ENCODE data around the gene LRMDA. TPM values are rescaled to one million over a fixed set of nuclear protein-coding genes. Genes with fewer than 3 reads are reported as not detected.

Gene LRMDA
- total and polyA plus RNA-seq, 2 of the 13 experiments (the other 11 are each of a cell fraction or from before 2014, with no cell fraction given): 13.4 to 22.0 TPM

DNA sequence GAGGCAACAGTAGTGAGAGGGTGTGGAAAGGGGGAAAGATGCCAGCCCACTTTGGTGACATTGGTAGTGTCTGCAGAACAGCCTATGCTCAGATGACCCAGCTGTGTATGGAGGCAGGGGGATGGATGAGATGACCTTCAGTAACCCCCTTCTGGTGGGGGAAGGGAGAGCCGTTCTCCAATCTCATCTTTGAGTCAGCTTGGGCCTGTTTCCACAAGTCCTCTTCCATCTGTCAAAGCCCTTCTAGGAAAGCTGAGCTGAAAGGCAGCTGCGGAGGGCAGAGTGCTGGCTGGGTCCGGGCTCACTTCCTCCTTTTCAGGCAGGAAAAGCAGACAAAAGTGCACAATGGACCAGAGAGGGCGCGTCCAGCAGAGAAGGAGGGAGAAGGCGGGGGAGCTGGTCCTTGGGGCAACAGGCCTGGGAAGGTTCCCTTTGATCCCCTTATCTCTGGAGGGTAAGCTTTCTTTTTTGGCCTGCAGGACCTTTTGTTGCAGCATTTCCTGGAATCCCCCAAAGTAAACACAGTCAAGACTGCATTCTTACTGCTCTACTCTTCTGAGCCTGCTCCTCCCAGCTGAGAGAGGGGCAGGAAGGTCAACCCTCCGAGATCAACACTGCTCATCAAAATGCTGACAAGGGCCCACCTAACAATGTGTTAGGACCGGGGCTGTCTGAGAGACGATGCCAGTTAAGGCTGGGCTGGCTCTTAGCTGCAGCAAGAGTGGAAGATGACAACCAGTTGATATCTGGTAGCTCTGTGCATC lies 1.2 kb upstream of the LRMDA start (continued):
- TF ChIP-seq NR2F2 (IDR thresholded peaks at IDR 0.05; ENCODE audit: borderline replicate concordance, low read depth) (peak; percentile 96), CEBPB (IDR thresholded peaks at IDR 0.05; ENCODE audit: borderline replicate concordance, low read depth, low read length) (no peak), ZKSCAN1 (IDR thresholded peaks at IDR 0.05; ENCODE audit: low read length) (no peak), ETV6 (CRISPR knock-in tag; conservative IDR thresholded peaks at IDR 0.05) (peak; percentile 86; the same call in 1 of the 2 replicates), SETDB1 (CRISPR knock-in tag; IDR thresholded peaks at IDR 0.05; ENCODE audit: borderline replicate concordance) (no peak), MED1 (CRISPR knock-in tag; IDR thresholded peaks at IDR 0.05) (peak; percentile 90), ZSCAN21 (CRISPR knock-in tag; IDR thresholded peaks at IDR 0.05; ENCODE audit: borderline replicate concordance) (no peak), ZNF468 (CRISPR knock-in tag; IDR thresholded peaks at IDR 0.05) (no peak), EZH2 (conservative IDR thresholded peaks at IDR 0.05; ENCODE audit: low read depth, low read length) (no peak), TCF7L2 (IDR thresholded peaks at IDR 0.05; ENCODE audit: low read depth, low read length) (peak; percentile 96), MEIS1 (CRISPR knock-in tag; IDR thresholded peaks at IDR 0.05; ENCODE audit: borderline replicate concordance) (peak; percentile 63; the same call in 1 of the 2 replicates), RELA (CRISPR knock-in tag; IDR thresholded peaks at IDR 0.05) (peak; percentile 89; the same call in 1 of the 2 replicates), FOXK1 (CRISPR knock-in tag; IDR thresholded peaks at IDR 0.05; ENCODE audit: borderline replicate concordance, low read depth) (peak; percentile 53; the same call in 1 of the 2 replicates), THAP11 (CRISPR knock-in tag; IDR thresholded peaks at IDR 0.05) (peak; percentile 39), GABPA (IDR thresholded peaks at IDR 0.05; ENCODE audit: low read depth, low read length) (no peak), GABPA (CRISPR knock-in tag; IDR thresholded peaks at IDR 0.05; ENCODE audit: low read depth) (peak; percentile 41), REPIN1 (CRISPR knock-in tag; IDR thresholded peaks at IDR 0.05; ENCODE audit: borderline replicate concordance, low read depth) (peak; percentile 55; the same call in 1 of the 2 replicates), HMG20A (CRISPR knock-in tag; IDR thresholded peaks at IDR 0.05; ENCODE audit: borderline replicate concordance) (peak; percentile 84; the same call in 1 of the 2 replicates), CHD2 (IDR thresholded peaks at IDR 0.05; ENCODE audit: low read depth, low read length) (no peak), ZNF629 (CRISPR knock-in tag; conservative IDR thresholded peaks at IDR 0.05) (peak; percentile 52; the same call in 1 of the 2 replicates)
- TF ChIP-seq, protein P1, sequence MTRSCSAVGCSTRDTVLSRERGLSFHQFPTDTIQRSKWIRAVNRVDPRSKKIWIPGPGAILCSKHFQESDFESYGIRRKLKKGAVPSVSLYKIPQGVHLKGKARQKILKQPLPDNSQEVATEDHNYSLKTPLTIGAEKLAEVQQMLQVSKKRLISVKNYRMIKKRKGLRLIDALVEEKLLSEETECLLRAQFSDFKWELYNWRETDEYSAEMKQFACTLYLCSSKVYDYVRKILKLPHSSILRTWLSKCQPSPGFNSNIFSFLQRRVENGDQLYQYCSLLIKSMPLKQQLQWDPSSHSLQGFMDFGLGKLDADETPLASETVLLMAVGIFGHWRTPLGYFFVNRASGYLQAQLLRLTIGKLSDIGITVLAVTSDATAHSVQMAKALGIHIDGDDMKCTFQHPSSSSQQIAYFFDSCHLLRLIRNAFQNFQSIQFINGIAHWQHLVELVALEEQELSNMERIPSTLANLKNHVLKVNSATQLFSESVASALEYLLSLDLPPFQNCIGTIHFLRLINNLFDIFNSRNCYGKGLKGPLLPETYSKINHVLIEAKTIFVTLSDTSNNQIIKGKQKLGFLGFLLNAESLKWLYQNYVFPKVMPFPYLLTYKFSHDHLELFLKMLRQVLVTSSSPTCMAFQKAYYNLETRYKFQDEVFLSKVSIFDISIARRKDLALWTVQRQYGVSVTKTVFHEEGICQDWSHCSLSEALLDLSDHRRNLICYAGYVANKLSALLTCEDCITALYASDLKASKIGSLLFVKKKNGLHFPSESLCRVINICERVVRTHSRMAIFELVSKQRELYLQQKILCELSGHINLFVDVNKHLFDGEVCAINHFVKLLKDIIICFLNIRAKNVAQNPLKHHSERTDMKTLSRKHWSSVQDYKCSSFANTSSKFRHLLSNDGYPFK (CRISPR knock-in tag; IDR thresholded peaks at IDR 0.05; ENCODE audit: borderline replicate concordance): no peak
- TF ChIP-seq, protein P2, sequence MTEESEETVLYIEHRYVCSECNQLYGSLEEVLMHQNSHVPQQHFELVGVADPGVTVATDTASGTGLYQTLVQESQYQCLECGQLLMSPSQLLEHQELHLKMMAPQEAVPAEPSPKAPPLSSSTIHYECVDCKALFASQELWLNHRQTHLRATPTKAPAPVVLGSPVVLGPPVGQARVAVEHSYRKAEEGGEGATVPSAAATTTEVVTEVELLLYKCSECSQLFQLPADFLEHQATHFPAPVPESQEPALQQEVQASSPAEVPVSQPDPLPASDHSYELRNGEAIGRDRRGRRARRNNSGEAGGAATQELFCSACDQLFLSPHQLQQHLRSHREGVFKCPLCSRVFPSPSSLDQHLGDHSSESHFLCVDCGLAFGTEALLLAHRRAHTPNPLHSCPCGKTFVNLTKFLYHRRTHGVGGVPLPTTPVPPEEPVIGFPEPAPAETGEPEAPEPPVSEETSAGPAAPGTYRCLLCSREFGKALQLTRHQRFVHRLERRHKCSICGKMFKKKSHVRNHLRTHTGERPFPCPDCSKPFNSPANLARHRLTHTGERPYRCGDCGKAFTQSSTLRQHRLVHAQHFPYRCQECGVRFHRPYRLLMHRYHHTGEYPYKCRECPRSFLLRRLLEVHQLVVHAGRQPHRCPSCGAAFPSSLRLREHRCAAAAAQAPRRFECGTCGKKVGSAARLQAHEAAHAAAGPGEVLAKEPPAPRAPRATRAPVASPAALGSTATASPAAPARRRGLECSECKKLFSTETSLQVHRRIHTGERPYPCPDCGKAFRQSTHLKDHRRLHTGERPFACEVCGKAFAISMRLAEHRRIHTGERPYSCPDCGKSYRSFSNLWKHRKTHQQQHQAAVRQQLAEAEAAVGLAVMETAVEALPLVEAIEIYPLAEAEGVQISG (CRISPR knock-in tag; IDR thresholded peaks at IDR 0.05): peak; percentile 76; the same call in 1 of the 2 replicates
- TF ChIP-seq, protein P3, sequence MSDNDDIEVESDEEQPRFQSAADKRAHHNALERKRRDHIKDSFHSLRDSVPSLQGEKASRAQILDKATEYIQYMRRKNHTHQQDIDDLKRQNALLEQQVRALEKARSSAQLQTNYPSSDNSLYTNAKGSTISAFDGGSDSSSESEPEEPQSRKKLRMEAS (IDR thresholded peaks at IDR 0.05): peak; percentile 71
- TF ChIP-seq, protein P4, sequence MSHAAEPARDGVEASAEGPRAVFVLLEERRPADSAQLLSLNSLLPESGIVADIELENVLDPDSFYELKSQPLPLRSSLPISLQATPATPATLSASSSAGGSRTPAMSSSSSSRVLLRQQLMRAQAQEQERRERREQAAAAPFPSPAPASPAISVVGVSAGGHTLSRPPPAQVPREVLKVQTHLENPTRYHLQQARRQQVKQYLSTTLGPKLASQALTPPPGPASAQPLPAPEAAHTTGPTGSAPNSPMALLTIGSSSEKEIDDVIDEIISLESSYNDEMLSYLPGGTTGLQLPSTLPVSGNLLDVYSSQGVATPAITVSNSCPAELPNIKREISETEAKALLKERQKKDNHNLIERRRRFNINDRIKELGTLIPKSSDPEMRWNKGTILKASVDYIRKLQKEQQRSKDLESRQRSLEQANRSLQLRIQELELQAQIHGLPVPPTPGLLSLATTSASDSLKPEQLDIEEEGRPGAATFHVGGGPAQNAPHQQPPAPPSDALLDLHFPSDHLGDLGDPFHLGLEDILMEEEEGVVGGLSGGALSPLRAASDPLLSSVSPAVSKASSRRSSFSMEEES (CRISPR knock-in tag; IDR thresholded peaks at IDR 0.05): no peak; the same call in 1 of the 2 replicates

Measured in HepG2 (cell line).